ENCODE results near the gene EPHA1.

EPHA1 gene

GRCh38 chr7:143408686-143409561, at the start of gene EPHA1:
EPHA1 (minus strand) TSS chr7:143408856; CDS start chr7:143408805, 51 bp downstream.
- TF ChIP-seq, protein P1, sequence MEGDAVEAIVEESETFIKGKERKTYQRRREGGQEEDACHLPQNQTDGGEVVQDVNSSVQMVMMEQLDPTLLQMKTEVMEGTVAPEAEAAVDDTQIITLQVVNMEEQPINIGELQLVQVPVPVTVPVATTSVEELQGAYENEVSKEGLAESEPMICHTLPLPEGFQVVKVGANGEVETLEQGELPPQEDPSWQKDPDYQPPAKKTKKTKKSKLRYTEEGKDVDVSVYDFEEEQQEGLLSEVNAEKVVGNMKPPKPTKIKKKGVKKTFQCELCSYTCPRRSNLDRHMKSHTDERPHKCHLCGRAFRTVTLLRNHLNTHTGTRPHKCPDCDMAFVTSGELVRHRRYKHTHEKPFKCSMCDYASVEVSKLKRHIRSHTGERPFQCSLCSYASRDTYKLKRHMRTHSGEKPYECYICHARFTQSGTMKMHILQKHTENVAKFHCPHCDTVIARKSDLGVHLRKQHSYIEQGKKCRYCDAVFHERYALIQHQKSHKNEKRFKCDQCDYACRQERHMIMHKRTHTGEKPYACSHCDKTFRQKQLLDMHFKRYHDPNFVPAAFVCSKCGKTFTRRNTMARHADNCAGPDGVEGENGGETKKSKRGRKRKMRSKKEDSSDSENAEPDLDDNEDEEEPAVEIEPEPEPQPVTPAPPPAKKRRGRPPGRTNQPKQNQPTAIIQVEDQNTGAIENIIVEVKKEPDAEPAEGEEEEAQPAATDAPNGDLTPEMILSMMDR (conservative IDR thresholded peaks at IDR 0.05; ENCODE audit: low read depth), result peak; percentile 26; the same call in 1 of the 2 replicates
- H3K27ac ChIP-seq, result peak within 1 kb of the TSS; percentile 7; the same call in 1 of the 2 replicates
- ChIA-PET POLR2A (ENCODE audit: low non-redundant PET) (no interaction called here), CTCF (interaction anchor here (0.7 kb wide), 2 partner anchors 168 to 732 kb away, joined by 3 read pairs; no protein-coding TSS in a partner anchor)
- DNase-seq (ENCODE audit: low spot score), result peak; percentile 92

GRCh38 chr7:143458263-143458662, 49.6 kb upstream of the EPHA1 start:
- peak; percentile 9 for DNase-seq (ENCODE audit: low spot score)
- ChIA-PET CTCF (no interaction called here), POLR2A (ENCODE audit: low non-redundant PET) (no interaction called here)
- no peak overlapping the region; the same call in 1 of the 2 replicates for H3K27ac ChIP-seq
- TF ChIP-seq, protein P1 (conservative IDR thresholded peaks at IDR 0.05; ENCODE audit: low read depth), result no peak

DNA sequence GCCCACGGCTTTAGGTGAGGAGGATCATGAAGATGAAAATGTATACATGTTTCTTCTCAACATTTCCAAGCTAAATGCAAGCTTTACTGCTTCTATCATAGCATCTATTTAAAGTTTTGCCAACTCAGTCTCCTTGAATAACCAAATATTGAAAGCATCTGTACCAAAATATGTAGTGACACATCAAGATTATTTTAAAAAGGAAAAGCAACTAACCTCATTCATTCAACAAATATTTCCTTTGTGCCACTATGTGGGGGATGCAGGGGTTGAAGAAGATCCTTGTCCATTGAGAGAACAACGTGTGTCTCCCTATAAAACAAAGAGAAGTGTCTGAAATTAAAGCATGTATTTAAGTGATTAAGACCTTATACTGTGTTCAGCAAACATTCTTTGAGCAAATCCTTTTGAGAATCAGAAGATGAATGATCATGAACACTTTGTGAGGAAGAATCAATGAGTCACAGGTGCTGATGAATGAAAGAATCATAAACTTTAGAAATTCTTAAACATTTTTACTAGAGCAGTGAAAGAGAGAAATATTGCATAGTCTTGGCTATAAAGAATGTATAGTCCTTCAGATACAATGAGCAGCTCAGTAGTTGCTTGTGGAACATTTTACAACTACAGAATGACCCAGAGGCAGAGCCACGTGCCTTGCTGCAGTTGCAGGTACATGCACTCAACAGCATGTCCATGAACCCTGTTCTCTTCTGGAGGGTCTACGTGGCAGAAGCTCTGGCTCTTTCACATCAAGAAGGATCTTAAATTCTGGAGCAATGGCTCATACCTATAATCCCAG, 48.5 kb upstream of the EPHA1 start:
- ChIA-PET POLR2A (ENCODE audit: low non-redundant PET) (no interaction called here), CTCF (no interaction called here)
- DNase-seq (ENCODE audit: low spot score), result peak; percentile 2
- H3K27ac ChIP-seq, result peak overlapping the region; percentile 73
- TF ChIP-seq, protein P1 (conservative IDR thresholded peaks at IDR 0.05; ENCODE audit: low read depth), result no peak

DNA sequence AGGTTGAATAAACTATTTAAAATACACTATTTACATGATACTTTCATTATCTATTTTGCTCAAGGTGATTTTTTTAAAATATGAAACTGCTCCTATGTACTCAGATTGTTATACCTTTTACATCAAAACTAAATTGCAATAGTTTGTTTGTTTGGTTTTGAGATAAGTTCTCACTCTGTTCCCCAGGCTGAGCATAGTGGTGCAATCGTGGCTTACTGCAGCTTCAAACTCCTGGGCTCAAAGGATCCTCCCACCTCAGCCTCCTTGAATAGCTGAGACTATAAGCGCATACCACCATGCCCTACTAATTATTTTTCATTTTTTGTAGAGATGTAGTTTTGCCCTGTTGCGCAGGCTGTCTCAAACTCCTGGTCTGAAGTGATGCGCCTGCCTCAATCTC, 47.3 kb upstream of the EPHA1 start:
- TF ChIP-seq, protein P1 (conservative IDR thresholded peaks at IDR 0.05; ENCODE audit: low read depth), result no peak
- CTCF ChIA-PET, result no interaction called here
- DNase-seq (ENCODE audit: low spot score), result no peak
- POLR2A ChIA-PET (ENCODE audit: low non-redundant PET), result no interaction called here
- no peak overlapping the region for H3K27ac ChIP-seq

- POLR2A ChIA-PET (ENCODE audit: low non-redundant PET), result no interaction called here
- TF ChIP-seq, protein P1 (conservative IDR thresholded peaks at IDR 0.05; ENCODE audit: low read depth), result no peak
- no peak overlapping the region for H3K27ac ChIP-seq
- CTCF ChIA-PET, result no interaction called here
- DNase-seq (ENCODE audit: low spot score), result no peak
Measured at GRCh38 chr7:143455491-143455890, 46.8 kb upstream of the EPHA1 start.

DNA sequence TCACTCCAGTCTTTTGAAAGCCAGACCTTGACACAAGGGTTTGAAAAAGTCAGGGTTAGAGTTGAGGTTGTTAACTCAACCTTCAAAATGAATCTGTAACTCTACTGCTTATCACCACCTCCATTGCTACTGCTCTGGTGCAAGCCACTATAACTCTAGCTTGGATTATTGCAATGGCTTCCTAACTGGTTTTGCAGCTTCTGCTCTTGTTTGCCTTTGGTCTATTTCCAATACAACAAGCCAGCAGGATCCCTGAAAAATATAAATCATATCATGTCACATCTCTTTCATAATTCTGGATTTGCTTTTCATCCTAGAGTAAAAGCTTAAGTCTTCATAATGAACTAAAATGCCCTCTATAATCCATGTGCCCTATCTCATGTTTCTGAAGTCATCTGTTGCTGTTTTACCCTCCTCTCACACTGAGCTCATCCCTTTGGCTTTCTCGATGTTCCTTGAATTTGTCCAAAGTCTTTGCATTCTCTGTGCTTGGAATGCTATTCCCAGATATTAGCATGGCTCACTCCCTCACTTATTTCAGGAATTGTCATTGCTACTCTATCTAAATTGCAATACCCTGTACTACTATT, 45.5 kb upstream of the EPHA1 start:
- CTCF ChIA-PET, result no interaction called here
- TF ChIP-seq, protein P1 (conservative IDR thresholded peaks at IDR 0.05; ENCODE audit: low read depth), result no peak
- no peak overlapping the region for H3K27ac ChIP-seq
- POLR2A ChIA-PET (ENCODE audit: low non-redundant PET), result no interaction called here
- DNase-seq (ENCODE audit: low spot score), result no peak
